ENCODE measurements around the gene MXD1.

- no peak for TF ChIP-seq EZH2 (IDR thresholded peaks at IDR 0.05; ENCODE audit: borderline replicate concordance, insufficient read depth, low read depth, low read length, poor library complexity, severe bottlenecking)
- no peak for TF ChIP-seq CTCF (IDR thresholded peaks at IDR 0.05)
Observed at GRCh38 chr2:69961496-69961895, 46.6 kb downstream of the MXD1 start, which contains the start of gene ASPRV1.
